SK-N-SH (cell line): ENCODE data around the gene CCDC6.

ENCODE experiments used
- CHD2 ChIP-seq: fragments of 150-350 bp; IDR thresholded peaks from 2 replicates; pipeline ENCODE4 v1.6.1; 2018; ENCODE audit warnings: low read length; ENCODE audit not compliant: partially characterized antibody
- EP300 ChIP-seq, 2 experiments: IDR thresholded peaks; 2 replicates each; pipeline versions ENCODE4 v1.4.0 to v1.6.1; 2012; ENCODE audit warnings: borderline replicate concordance in 1 of 2, low read depth in 1 of 2, low read length in 1 of 2
- EZH2phosphoT487 ChIP-seq: fragments of 200-600 bp; sonication (generic); IDR thresholded peaks from 2 replicates; pipeline ENCODE4 v1.6.1; 2017; ENCODE audit warnings: low read depth, mixed run types, mild to moderate bottlenecking, antibody characterized with exemption, moderate library complexity, borderline replicate concordance
- GABPA ChIP-seq: IDR thresholded peaks from 2 replicates; pipeline ENCODE4 v1.4.0; 2012; ENCODE audit warnings: low read depth, mild to moderate bottlenecking
- NRF1 ChIP-seq: IDR thresholded peaks from 2 replicates; pipeline ENCODE4 v1.6.1; 2012; ENCODE audit warnings: low read depth, mild to moderate bottlenecking, low read length
- RAD21 ChIP-seq: IDR thresholded peaks from 2 replicates; pipeline ENCODE4 v1.6.1; 2012; ENCODE audit warnings: mild to moderate bottlenecking, low read length
- USF2 ChIP-seq: fragments of 150-350 bp; IDR thresholded peaks from 2 replicates; pipeline ENCODE4 v1.6.1; 2017; ENCODE audit warnings: antibody characterized with exemption, low read length, low read depth, borderline replicate concordance
- TF ChIP-seq, protein P1 (sequence below): fragments of 200-600 bp; sonication (generic); IDR thresholded peaks from 2 replicates; pipeline ENCODE4 v1.6.1; 2017; ENCODE audit warnings: antibody characterized with exemption, mild to moderate bottlenecking, moderate library complexity

DNA sequence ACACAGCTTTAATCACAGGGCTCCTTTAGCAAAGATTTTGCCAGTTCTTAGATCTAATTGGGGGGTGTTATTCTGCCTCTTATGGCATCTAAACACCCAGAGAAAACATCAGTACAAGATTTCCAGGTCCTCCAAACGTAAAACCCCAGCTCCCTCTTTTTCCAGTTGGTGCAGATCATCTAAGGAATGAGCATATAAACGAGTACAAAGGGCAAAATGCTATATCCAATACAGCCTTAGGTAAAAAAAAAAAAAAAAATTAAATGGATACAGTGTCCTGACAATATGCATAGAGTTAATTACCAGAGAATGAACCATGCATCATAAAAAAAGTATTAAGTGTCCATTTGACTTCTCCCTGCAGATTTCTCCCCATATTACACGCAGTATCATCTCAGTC is 50.3 kb downstream of the CCDC6 start:
- TF ChIP-seq RAD21 (no peak), GABPA (no peak), CHD2 (no peak), USF2 (no peak), EP300 (IDR thresholded peaks at IDR 0.05; ENCODE audit: borderline replicate concordance in 1 of 2, low read depth in 1 of 2, low read length in 1 of 2) (no peak), NRF1 (no peak), EZH2phosphoT487 (no peak)
- TF ChIP-seq, protein P1, sequence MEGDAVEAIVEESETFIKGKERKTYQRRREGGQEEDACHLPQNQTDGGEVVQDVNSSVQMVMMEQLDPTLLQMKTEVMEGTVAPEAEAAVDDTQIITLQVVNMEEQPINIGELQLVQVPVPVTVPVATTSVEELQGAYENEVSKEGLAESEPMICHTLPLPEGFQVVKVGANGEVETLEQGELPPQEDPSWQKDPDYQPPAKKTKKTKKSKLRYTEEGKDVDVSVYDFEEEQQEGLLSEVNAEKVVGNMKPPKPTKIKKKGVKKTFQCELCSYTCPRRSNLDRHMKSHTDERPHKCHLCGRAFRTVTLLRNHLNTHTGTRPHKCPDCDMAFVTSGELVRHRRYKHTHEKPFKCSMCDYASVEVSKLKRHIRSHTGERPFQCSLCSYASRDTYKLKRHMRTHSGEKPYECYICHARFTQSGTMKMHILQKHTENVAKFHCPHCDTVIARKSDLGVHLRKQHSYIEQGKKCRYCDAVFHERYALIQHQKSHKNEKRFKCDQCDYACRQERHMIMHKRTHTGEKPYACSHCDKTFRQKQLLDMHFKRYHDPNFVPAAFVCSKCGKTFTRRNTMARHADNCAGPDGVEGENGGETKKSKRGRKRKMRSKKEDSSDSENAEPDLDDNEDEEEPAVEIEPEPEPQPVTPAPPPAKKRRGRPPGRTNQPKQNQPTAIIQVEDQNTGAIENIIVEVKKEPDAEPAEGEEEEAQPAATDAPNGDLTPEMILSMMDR: no peak
